ENCODE results near the gene LRCOL1. TPM values are rescaled to one million over a fixed set of nuclear protein-coding genes. Genes with fewer than 3 reads are reported as not detected.

Gene LRCOL1
- total and polyA plus RNA-seq, 3 experiments from 2014 or later, result not detected

Other genes with a start within 250 kb of the LRCOL1 start
- 10 to 100 TPM; 58.1 to 62.1 TPM for gene FBRSL1, start 120.4 kb downstream of the LRCOL1 start, total RNA-seq
- 1.4 TPM for gene FBRSL1, start 120.4 kb downstream of the LRCOL1 start, polyA plus RNA-seq
- not detected for gene P2RX2, start 8.2 kb upstream of the LRCOL1 start, total RNA-seq
- gene P2RX2, start 8.2 kb upstream of the LRCOL1 start, polyA plus RNA-seq, result not detected
- gene POLE, start 76.8 kb upstream of the LRCOL1 start, total RNA-seq, result 100 to 1,000 TPM; 109 to 117 TPM
- gene POLE, start 76.8 kb upstream of the LRCOL1 start, polyA plus RNA-seq, result 4.2 TPM
- 10 to 100 TPM; 21.2 to 22.5 TPM for gene PXMP2, start 77.0 kb upstream of the LRCOL1 start, total RNA-seq
- 14.5 TPM for gene PXMP2, start 77.0 kb upstream of the LRCOL1 start, polyA plus RNA-seq
- 100 to 1,000 TPM in 1 of 2 experiments, 10 to 100 TPM in 1; 99.7 to 102 TPM for gene PGAM5, start 100.3 kb upstream of the LRCOL1 start, total RNA-seq
- gene PGAM5, start 100.3 kb upstream of the LRCOL1 start, polyA plus RNA-seq, result 31.8 TPM
- gene ANKLE2, start 151.2 kb upstream of the LRCOL1 start, total RNA-seq, result 100 to 1,000 TPM; 114 to 119 TPM
- gene ANKLE2, start 151.2 kb upstream of the LRCOL1 start, polyA plus RNA-seq, result 40.6 TPM
- gene GOLGA3, start 218.3 kb upstream of the LRCOL1 start, total RNA-seq, result 10 to 100 TPM; 63.7 to 68.2 TPM
- gene GOLGA3, start 218.3 kb upstream of the LRCOL1 start, polyA plus RNA-seq, result 13.4 TPM